ENCODE data around the gene VHLL.

DNA sequence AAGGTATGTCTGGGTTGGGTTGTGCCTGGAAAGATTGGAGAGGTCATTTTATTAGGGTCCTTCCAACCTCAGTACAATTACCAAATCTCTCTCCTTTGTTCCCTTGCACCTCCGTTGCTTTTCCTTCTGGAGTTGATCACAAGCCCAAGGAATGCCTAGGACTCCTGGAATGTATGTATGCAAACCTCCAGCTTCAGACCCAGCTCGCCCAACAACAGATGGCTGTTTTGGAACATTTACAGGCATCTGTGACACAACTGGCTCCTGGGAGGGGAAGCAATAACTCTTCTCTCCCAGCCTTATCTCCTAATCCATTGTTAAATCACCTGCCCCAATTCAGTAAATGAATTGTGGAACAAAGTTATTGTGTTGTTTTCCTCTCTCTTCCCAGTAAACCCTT is 47.5 kb upstream of the VHLL start:
- TF ChIP-seq, protein P1, sequence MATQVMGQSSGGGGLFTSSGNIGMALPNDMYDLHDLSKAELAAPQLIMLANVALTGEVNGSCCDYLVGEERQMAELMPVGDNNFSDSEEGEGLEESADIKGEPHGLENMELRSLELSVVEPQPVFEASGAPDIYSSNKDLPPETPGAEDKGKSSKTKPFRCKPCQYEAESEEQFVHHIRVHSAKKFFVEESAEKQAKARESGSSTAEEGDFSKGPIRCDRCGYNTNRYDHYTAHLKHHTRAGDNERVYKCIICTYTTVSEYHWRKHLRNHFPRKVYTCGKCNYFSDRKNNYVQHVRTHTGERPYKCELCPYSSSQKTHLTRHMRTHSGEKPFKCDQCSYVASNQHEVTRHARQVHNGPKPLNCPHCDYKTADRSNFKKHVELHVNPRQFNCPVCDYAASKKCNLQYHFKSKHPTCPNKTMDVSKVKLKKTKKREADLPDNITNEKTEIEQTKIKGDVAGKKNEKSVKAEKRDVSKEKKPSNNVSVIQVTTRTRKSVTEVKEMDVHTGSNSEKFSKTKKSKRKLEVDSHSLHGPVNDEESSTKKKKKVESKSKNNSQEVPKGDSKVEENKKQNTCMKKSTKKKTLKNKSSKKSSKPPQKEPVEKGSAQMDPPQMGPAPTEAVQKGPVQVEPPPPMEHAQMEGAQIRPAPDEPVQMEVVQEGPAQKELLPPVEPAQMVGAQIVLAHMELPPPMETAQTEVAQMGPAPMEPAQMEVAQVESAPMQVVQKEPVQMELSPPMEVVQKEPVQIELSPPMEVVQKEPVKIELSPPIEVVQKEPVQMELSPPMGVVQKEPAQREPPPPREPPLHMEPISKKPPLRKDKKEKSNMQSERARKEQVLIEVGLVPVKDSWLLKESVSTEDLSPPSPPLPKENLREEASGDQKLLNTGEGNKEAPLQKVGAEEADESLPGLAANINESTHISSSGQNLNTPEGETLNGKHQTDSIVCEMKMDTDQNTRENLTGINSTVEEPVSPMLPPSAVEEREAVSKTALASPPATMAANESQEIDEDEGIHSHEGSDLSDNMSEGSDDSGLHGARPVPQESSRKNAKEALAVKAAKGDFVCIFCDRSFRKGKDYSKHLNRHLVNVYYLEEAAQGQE (IDR thresholded peaks at IDR 0.05; ENCODE audit: insufficient read depth in 1 of 2, low read depth in 2 of 2, low read length in 2 of 2), result no peak
- TF ChIP-seq FOXP2 (optimal IDR thresholded peaks at IDR 0.05; ENCODE audit: borderline replicate concordance, extremely low read depth, extremely low read length, insufficient read depth) (no peak), POLR2AphosphoS5 (IDR thresholded peaks at IDR 0.05; ENCODE audit: low read depth, low read length) (no peak), TAF1 (IDR thresholded peaks at IDR 0.05; ENCODE audit: borderline replicate concordance, insufficient read depth, low read length) (no peak), SIN3A (IDR thresholded peaks at IDR 0.05; ENCODE audit: borderline replicate concordance, insufficient read depth, low read length) (no peak)
